Measurements from ENCODE around the gene POLR3A. TPM values are rescaled to one million over a fixed set of nuclear protein-coding genes. Genes with fewer than 3 reads are reported as not detected.

The POLR3A gene
- total RNA-seq, 1 donor from 2014 or later, result 31.4 TPM

GRCh38 chr10:77977016-77977415 lies 52.3 kb downstream of the POLR3A start:
- Histone ChIP-seq H3K4me3 (ENCODE audit: insufficient read depth, low read depth, low read length) (no peak overlapping the region), H3K4me2 (ENCODE audit: low read length) (no peak overlapping the region), H3K9ac (ENCODE audit: low read length) (no peak overlapping the region), H3K9me3 (ENCODE audit: insufficient read depth, low read depth, low read length) (no peaks in the 10 kb centered on the region), H4K20me1 (ENCODE audit: insufficient read depth, low read length) (peaks cover 8% of the 10 kb centered on the region), H3K36me3 (ENCODE audit: insufficient read depth, low read length) (peaks cover 50% of the 10 kb centered on the region), H3K4me1 (ENCODE audit: insufficient read depth, low read length) (no peaks in the 10 kb centered on the region), H3K27me3 (ENCODE audit: insufficient read depth, low read length) (no peaks in the 10 kb centered on the region), H2AFZ (ENCODE audit: low read depth, low read length) (no peak overlapping the region), H3K79me2 (ENCODE audit: insufficient read depth, low read length) (no peaks in the 10 kb centered on the region), H3K27ac (ENCODE audit: low read depth, low read length) (no peak overlapping the region)
- Mint-ChIP-seq H3K36me3 (ENCODE audit: low read depth, unreplicated experiment) (peaks cover 26% of the 10 kb centered on the region), H3K4me3 (ENCODE audit: unreplicated experiment) (no peak overlapping the region), H3K27me3 (ENCODE audit: low read depth, unreplicated experiment) (no peaks in the 10 kb centered on the region), H3K27ac (ENCODE audit: unreplicated experiment) (no peak overlapping the region), H3K4me1 (ENCODE audit: low read depth, unreplicated experiment) (no peaks in the 10 kb centered on the region), H3K9me3 (ENCODE audit: unreplicated experiment) (no peaks in the 10 kb centered on the region)
- TF ChIP-seq CTCF (IDR thresholded peaks at IDR 0.05; ENCODE audit: insufficient read depth, low read depth, low read length), result no peak
- no peak for TF ChIP-seq EZH2 (IDR thresholded peaks at IDR 0.05; ENCODE audit: insufficient read depth, low read length)
- FAIRE-seq (no peak), DNase-seq (ENCODE audit: low read depth) (no peak)

- H3K4me2 ChIP-seq (ENCODE audit: low read length), result no peak overlapping the region
- H3K27me3 ChIP-seq (ENCODE audit: insufficient read depth, low read length), result no peaks in the 10 kb centered on the region
- Mint-ChIP-seq H3K4me3 (ENCODE audit: unreplicated experiment) (no peak overlapping the region), H3K4me1 (ENCODE audit: low read depth, unreplicated experiment) (peaks cover 10% of the 10 kb centered on the region), H3K27me3 (ENCODE audit: low read depth, unreplicated experiment) (no peaks in the 10 kb centered on the region), H3K27ac (ENCODE audit: unreplicated experiment) (no peak overlapping the region), H3K9me3 (ENCODE audit: unreplicated experiment) (no peaks in the 10 kb centered on the region), H3K36me3 (ENCODE audit: low read depth, unreplicated experiment) (peaks cover 20% of the 10 kb centered on the region)
- H3K9ac ChIP-seq (ENCODE audit: low read length), result no peak overlapping the region
- no peaks in the 10 kb centered on the region for H3K79me2 ChIP-seq (ENCODE audit: insufficient read depth, low read length)
- FAIRE-seq, result no peak
- H3K4me1 ChIP-seq (ENCODE audit: insufficient read depth, low read length), result peaks cover 12% of the 10 kb centered on the region
- H3K4me3 ChIP-seq (ENCODE audit: insufficient read depth, low read depth, low read length), result no peak overlapping the region
- H3K36me3 ChIP-seq (ENCODE audit: insufficient read depth, low read length), result peaks cover 37% of the 10 kb centered on the region
- no peaks in the 10 kb centered on the region for H3K9me3 ChIP-seq (ENCODE audit: insufficient read depth, low read depth, low read length)
- TF ChIP-seq EZH2 (IDR thresholded peaks at IDR 0.05; ENCODE audit: insufficient read depth, low read length) (no peak), CTCF (IDR thresholded peaks at IDR 0.05; ENCODE audit: insufficient read depth, low read depth, low read length) (no peak)
- H2AFZ ChIP-seq (ENCODE audit: low read depth, low read length), result no peak overlapping the region
- H3K27ac ChIP-seq (ENCODE audit: low read depth, low read length), result no peak overlapping the region
- no peak for DNase-seq (ENCODE audit: low read depth)
- peaks cover 8% of the 10 kb centered on the region for H4K20me1 ChIP-seq (ENCODE audit: insufficient read depth, low read length)
These were observed 54.1 kb downstream of the POLR3A start for GRCh38 chr10:77975086-77975666.

- TF ChIP-seq EZH2 (IDR thresholded peaks at IDR 0.05; ENCODE audit: insufficient read depth, low read length) (no peak), CTCF (IDR thresholded peaks at IDR 0.05; ENCODE audit: insufficient read depth, low read depth, low read length) (peak; percentile 40)
- H3K27ac Mint-ChIP-seq (ENCODE audit: unreplicated experiment), result no peak overlapping the region
- peaks cover 8% of the 10 kb centered on the region for H4K20me1 ChIP-seq (ENCODE audit: insufficient read depth, low read length)
- no peaks in the 10 kb centered on the region for H3K9me3 ChIP-seq (ENCODE audit: insufficient read depth, low read depth, low read length)
- no peak overlapping the region for H3K4me3 Mint-ChIP-seq (ENCODE audit: unreplicated experiment)
- H3K79me2 ChIP-seq (ENCODE audit: insufficient read depth, low read length), result no peaks in the 10 kb centered on the region
- no peaks in the 10 kb centered on the region for H3K27me3 ChIP-seq (ENCODE audit: insufficient read depth, low read length)
- no peak overlapping the region for H3K4me2 ChIP-seq (ENCODE audit: low read length)
- peak; percentile 18 for DNase-seq (ENCODE audit: low read depth)
- peaks cover 30% of the 10 kb centered on the region for H3K36me3 ChIP-seq (ENCODE audit: insufficient read depth, low read length)
- no peaks in the 10 kb centered on the region for H3K9me3 Mint-ChIP-seq (ENCODE audit: unreplicated experiment)
- H3K4me3 ChIP-seq (ENCODE audit: insufficient read depth, low read depth, low read length), result no peak overlapping the region
- H3K4me1 ChIP-seq (ENCODE audit: insufficient read depth, low read length), result peaks cover 12% of the 10 kb centered on the region
- H2AFZ ChIP-seq (ENCODE audit: low read depth, low read length), result no peak overlapping the region
- no peaks in the 10 kb centered on the region for H3K27me3 Mint-ChIP-seq (ENCODE audit: low read depth, unreplicated experiment)
- H3K9ac ChIP-seq (ENCODE audit: low read length), result no peak overlapping the region
- FAIRE-seq, result no peak
- H3K36me3 Mint-ChIP-seq (ENCODE audit: low read depth, unreplicated experiment), result peaks cover 16% of the 10 kb centered on the region
- peaks cover 10% of the 10 kb centered on the region for H3K4me1 Mint-ChIP-seq (ENCODE audit: low read depth, unreplicated experiment)
- H3K27ac ChIP-seq (ENCODE audit: low read depth, low read length), result no peak overlapping the region
These were observed 54.8 kb downstream of the POLR3A start for GRCh38 chr10:77974396-77975074.
